ENCODE results near the gene PRKCH. TPM values are rescaled to one million over a fixed set of nuclear protein-coding genes. Genes with fewer than 3 reads are reported as not detected.

The PRKCH gene
- total RNA-seq, 1 donor from 2014 or later, result 18.4 TPM

GRCh38 chr14:61395115-61395725, 73.8 kb downstream of the PRKCH start:
- H3K27ac ChIP-seq (replicated peaks), result no peak overlapping the region
- TF ChIP-seq CTCF (IDR thresholded peaks at IDR 0.05; ENCODE audit: borderline replicate concordance), result no peak
- no peak overlapping the region for H3K4me3 ChIP-seq
- intact Hi-C loops (cut with micrococcal nuclease), result no loop called here
- no peak for DNase-seq
- H3K9me3 ChIP-seq (replicated peaks), result no peaks in the 10 kb centered on the region
- no peaks in the 10 kb centered on the region for H3K36me3 ChIP-seq
- H3K27me3 ChIP-seq (ENCODE audit: low read depth), result no peaks in the 10 kb centered on the region
- H3K4me1 ChIP-seq, result peaks cover 13% of the 10 kb centered on the region

- no peak for DNase-seq
- intact Hi-C loops (cut with micrococcal nuclease), result no loop called here
- no peak for TF ChIP-seq CTCF (IDR thresholded peaks at IDR 0.05; ENCODE audit: borderline replicate concordance)
- H3K27ac ChIP-seq (replicated peaks), result no peak overlapping the region
- H3K4me1 ChIP-seq, result peaks cover 13% of the 10 kb centered on the region
- H3K9me3 ChIP-seq (replicated peaks), result no peaks in the 10 kb centered on the region
- H3K36me3 ChIP-seq, result no peaks in the 10 kb centered on the region
- H3K27me3 ChIP-seq (ENCODE audit: low read depth), result no peaks in the 10 kb centered on the region
- H3K4me3 ChIP-seq, result no peak overlapping the region
These were observed 74.9 kb downstream of the PRKCH start for GRCh38 chr14:61396279-61396678.

- H3K9me3 ChIP-seq (replicated peaks), result no peaks in the 10 kb centered on the region
- no peaks in the 10 kb centered on the region for H3K27me3 ChIP-seq (ENCODE audit: low read depth)
- peaks cover 13% of the 10 kb centered on the region for H3K4me1 ChIP-seq
- no peak for DNase-seq
- H3K4me3 ChIP-seq, result no peak overlapping the region
- TF ChIP-seq CTCF (IDR thresholded peaks at IDR 0.05; ENCODE audit: borderline replicate concordance), result no peak
- intact Hi-C loops (cut with micrococcal nuclease), result no loop called here
- no peak overlapping the region for H3K27ac ChIP-seq (replicated peaks)
- no peaks in the 10 kb centered on the region for H3K36me3 ChIP-seq
These were observed 75.3 kb downstream of the PRKCH start for GRCh38 chr14:61396694-61397093.

GRCh38 chr14:61397615-61398014, 76.2 kb downstream of the PRKCH start:
- no peak overlapping the region for H3K4me3 ChIP-seq
- H3K4me1 ChIP-seq, result peaks cover 13% of the 10 kb centered on the region
- no peak overlapping the region for H3K27ac ChIP-seq (replicated peaks)
- H3K36me3 ChIP-seq, result no peaks in the 10 kb centered on the region
- intact Hi-C loops (cut with micrococcal nuclease), result no loop called here
- H3K9me3 ChIP-seq (replicated peaks), result no peaks in the 10 kb centered on the region
- no peak for TF ChIP-seq CTCF (IDR thresholded peaks at IDR 0.05; ENCODE audit: borderline replicate concordance)
- DNase-seq, result no peak
- no peaks in the 10 kb centered on the region for H3K27me3 ChIP-seq (ENCODE audit: low read depth)

GRCh38 chr14:61398221-61398620, 76.8 kb downstream of the PRKCH start:
- Histone ChIP-seq H3K4me1 (peaks cover 17% of the 10 kb centered on the region), H3K36me3 (no peaks in the 10 kb centered on the region), H3K27me3 (ENCODE audit: low read depth) (no peaks in the 10 kb centered on the region), H3K4me3 (no peak overlapping the region), H3K27ac (replicated peaks) (no peak overlapping the region), H3K9me3 (replicated peaks) (no peaks in the 10 kb centered on the region)
- no peak for DNase-seq
- no peak for TF ChIP-seq CTCF (IDR thresholded peaks at IDR 0.05; ENCODE audit: borderline replicate concordance)
- intact Hi-C loops (cut with micrococcal nuclease), result no loop called here

Data from left ventricle myocardium inferior (tissue), 1 donor.